Ishikawa (cell line): Measurements from ENCODE around the gene VPS33A.

ENCODE experiments used
- CEBPB ChIP-seq: IDR thresholded peaks from 2 replicates; pipeline ENCODE4 v1.6.1; 2012
- EGR1 ChIP-seq: IDR thresholded peaks from 2 replicates; pipeline ENCODE4 v1.6.1; 2012
- EP300 ChIP-seq: IDR thresholded peaks from 2 replicates; pipeline ENCODE4 v1.6.1; 2012; ENCODE audit warnings: borderline replicate concordance
- FOXM1 ChIP-seq: IDR thresholded peaks from 2 replicates; pipeline ENCODE4 v1.6.1; 2012; ENCODE audit warnings: low read depth, borderline replicate concordance
- NFIC ChIP-seq: IDR thresholded peaks from 2 replicates; pipeline ENCODE4 v1.6.1; 2012
- TCF12 ChIP-seq: IDR thresholded peaks from 2 replicates; pipeline ENCODE4 v1.6.1; 2012; ENCODE audit warnings: low read depth
- TF ChIP-seq, protein P1 (sequence below): IDR thresholded peaks from 2 replicates; pipeline ENCODE4 v1.6.1; 2012; ENCODE audit warnings: low read depth, mild to moderate bottlenecking
- TF ChIP-seq, protein P2 (sequence below): IDR thresholded peaks from 2 replicates; pipeline ENCODE4 v1.6.1; 2012
- TF ChIP-seq, protein P3 (sequence below): IDR thresholded peaks from 2 replicates; pipeline ENCODE4 v1.6.1; 2012

DNA sequence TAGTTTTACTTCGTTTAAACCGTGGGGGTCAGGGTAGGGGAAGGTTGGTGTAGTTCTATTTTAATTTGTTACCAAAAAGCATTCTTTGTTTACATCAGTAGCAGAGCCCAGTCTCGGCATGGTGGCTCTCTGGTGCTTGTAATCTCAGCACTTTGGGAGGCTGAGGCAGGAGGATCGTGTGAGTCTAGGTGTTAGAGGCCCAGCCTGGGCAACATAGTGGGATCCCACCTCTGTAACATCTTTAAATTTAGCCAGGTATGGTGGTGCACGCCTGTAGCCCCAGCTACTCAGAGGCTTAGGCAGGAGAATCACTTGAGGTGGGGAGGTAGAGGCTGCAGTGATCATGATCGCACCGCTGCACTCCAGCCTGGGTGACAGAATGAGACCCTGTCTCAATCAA is 81.2 kb downstream of the VPS33A start:
- TF ChIP-seq CEBPB, result no peak
- TF ChIP-seq, protein P1, sequence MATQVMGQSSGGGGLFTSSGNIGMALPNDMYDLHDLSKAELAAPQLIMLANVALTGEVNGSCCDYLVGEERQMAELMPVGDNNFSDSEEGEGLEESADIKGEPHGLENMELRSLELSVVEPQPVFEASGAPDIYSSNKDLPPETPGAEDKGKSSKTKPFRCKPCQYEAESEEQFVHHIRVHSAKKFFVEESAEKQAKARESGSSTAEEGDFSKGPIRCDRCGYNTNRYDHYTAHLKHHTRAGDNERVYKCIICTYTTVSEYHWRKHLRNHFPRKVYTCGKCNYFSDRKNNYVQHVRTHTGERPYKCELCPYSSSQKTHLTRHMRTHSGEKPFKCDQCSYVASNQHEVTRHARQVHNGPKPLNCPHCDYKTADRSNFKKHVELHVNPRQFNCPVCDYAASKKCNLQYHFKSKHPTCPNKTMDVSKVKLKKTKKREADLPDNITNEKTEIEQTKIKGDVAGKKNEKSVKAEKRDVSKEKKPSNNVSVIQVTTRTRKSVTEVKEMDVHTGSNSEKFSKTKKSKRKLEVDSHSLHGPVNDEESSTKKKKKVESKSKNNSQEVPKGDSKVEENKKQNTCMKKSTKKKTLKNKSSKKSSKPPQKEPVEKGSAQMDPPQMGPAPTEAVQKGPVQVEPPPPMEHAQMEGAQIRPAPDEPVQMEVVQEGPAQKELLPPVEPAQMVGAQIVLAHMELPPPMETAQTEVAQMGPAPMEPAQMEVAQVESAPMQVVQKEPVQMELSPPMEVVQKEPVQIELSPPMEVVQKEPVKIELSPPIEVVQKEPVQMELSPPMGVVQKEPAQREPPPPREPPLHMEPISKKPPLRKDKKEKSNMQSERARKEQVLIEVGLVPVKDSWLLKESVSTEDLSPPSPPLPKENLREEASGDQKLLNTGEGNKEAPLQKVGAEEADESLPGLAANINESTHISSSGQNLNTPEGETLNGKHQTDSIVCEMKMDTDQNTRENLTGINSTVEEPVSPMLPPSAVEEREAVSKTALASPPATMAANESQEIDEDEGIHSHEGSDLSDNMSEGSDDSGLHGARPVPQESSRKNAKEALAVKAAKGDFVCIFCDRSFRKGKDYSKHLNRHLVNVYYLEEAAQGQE, result no peak
- no peak for TF ChIP-seq EP300
- TF ChIP-seq NFIC, result no peak
- TF ChIP-seq, protein P2, sequence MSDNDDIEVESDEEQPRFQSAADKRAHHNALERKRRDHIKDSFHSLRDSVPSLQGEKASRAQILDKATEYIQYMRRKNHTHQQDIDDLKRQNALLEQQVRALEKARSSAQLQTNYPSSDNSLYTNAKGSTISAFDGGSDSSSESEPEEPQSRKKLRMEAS, result no peak
- no peak for TF ChIP-seq FOXM1
- TF ChIP-seq EGR1, result no peak
- TF ChIP-seq, protein P3, sequence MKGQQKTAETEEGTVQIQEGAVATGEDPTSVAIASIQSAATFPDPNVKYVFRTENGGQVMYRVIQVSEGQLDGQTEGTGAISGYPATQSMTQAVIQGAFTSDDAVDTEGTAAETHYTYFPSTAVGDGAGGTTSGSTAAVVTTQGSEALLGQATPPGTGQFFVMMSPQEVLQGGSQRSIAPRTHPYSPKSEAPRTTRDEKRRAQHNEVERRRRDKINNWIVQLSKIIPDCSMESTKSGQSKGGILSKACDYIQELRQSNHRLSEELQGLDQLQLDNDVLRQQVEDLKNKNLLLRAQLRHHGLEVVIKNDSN, result no peak
- no peak for TF ChIP-seq TCF12
